Upper lobe of left lung (tissue), 6 donors: ENCODE data around the gene NDUFA7. TPM values are rescaled to one million over a fixed set of nuclear protein-coding genes. Genes with fewer than 3 reads are reported as not detected.

Experiments
- ATAC-seq, 2 donors: fragments of 200-7000 bp; cut with Tn5 transposase; one replicate each; pipeline ENCODE4 v1.9.1; 2022; ENCODE audit warnings: mild to moderate bottlenecking in 2 of 2, moderate library complexity in 2 of 2; ENCODE audit not compliant: low FRiP score in 2 of 2
- DNase-seq, 2 donors: peaks; one replicate each; pipeline ENCODE4 v3.0.0-alpha.2; 2019 to 2020
- H3K27ac ChIP-seq, 4 donors: fragments of 200-600 bp; sonication (generic); one replicate each; pipeline ENCODE4 v1.5.1; 2016 to 2019
- H3K27me3 ChIP-seq, 4 donors: fragments of 200-600 bp; sonication (generic); one replicate each; pipeline ENCODE4 v1.5.1; 2017 to 2019
- H3K36me3 ChIP-seq, 4 donors: fragments of 200-600 bp; sonication (generic); one replicate each; pipeline ENCODE4 v1.5.1; 2016 to 2019
- H3K4me1 ChIP-seq, 4 donors: fragments of 200-600 bp; sonication (generic); one replicate each; pipeline ENCODE4 v1.5.1; 2018 to 2019
- H3K4me3 ChIP-seq, 4 donors: fragments of 200-600 bp; sonication (generic); one replicate each; pipeline ENCODE4 v1.5.1; 2017 to 2019; ENCODE audit warnings: mild to moderate bottlenecking in 2 of 4, moderate library complexity in 1 of 4
- H3K9me3 ChIP-seq, 4 donors: fragments of 200-600 bp; sonication (generic); one replicate each; pipeline ENCODE4 v1.5.1; 2018 to 2019
- CTCF ChIP-seq, 6 experiments: fragments of 450-650 bp in 4 of 6; fragments of 200-600 bp in 2 of 6; sonication (generic) in 2 of 6; IDR thresholded peaks; one replicate each; pipeline ENCODE4 v1.5.1; 2016 to 2019; ENCODE audit warnings: antibody characterized with exemption in 6 of 6
- EP300 ChIP-seq, 4 donors: sonication (generic); formaldehyde crosslinking; IDR thresholded peaks; one replicate each; pipeline ENCODE4 v1.5.1; 2017; ENCODE audit warnings: antibody characterized with exemption in 4 of 4, control low read depth in 2 of 4
- POLR2A ChIP-seq, 4 donors: fragments of 450-650 bp; IDR thresholded peaks; one replicate each; pipeline ENCODE4 v1.5.1; 2016 to 2017; ENCODE audit warnings: antibody characterized with exemption in 4 of 4, mild to moderate bottlenecking in 2 of 4
- POLR2AphosphoS5 ChIP-seq, 2 donors: sonication (generic); formaldehyde crosslinking; IDR thresholded peaks; one replicate each; pipeline ENCODE4 v1.5.1; 2017; ENCODE audit warnings: antibody characterized with exemption in 2 of 2
- WGBS, 2 donors: methylation state at CpG; one replicate each; pipeline ENCODE4 v1.1.5; 2017 to 2018; 5-methylcytosine and 5-hydroxymethylcytosine counted together
- total RNA-seq, 6 donors: library from RNA; depleted of rRNA in 4 of 6; stranded (reverse); fragments of >200 nt in 4 of 6; gene quantifications; one replicate each; pipeline versions ENCODE4 v1.1.0 to v1.2.1, GENCODE V29; 2016 to 2021
- donor health status: DM: no; HTN: no; CAD: no; lungs with moderate emphysema.
- donor health status: DM: no; HTN: yes; CAD: no; lungs with severe emphysema.

NDUFA7 gene
- total RNA-seq, 6 donors from 2014 or later, result 13.6 to 50.9 (median 31.1) TPM

GRCh38 chr19:8307965-8308866, 13.0 kb downstream of the NDUFA7 start, which contains the start of gene CD320:
CD320 (minus strand) TSS chr19:8308358; CDS start chr19:8308290, 68 bp downstream.
- peaks cover 34 to 56% (median 46%) of the 10 kb centered on the region in 4 donors for H3K4me1 ChIP-seq
- no peaks in the 10 kb centered on the region for H3K27me3 ChIP-seq
- WGBS, 2 donors, result 0 to 1% methylated on average over 28 to 42 of the region's 63 CpGs
- peak; percentile 89 to 99 for DNase-seq
- ATAC-seq, result peak; percentile 90 to 98
- no peaks in the 10 kb centered on the region for H3K9me3 ChIP-seq
- H3K27ac ChIP-seq, result peak within 1 kb of the TSS; percentile 57 to 70 (median 67)
- peak within 1 kb of the TSS; percentile 49 to 78 (median 64) for H3K4me3 ChIP-seq
- TF ChIP-seq CTCF (IDR thresholded peaks at IDR 0.05) (peak in 1 of 6 experiments; percentile 29), POLR2A (IDR thresholded peaks at IDR 0.05) (peak in 2 of 4 donors; percentile 41 to 67), POLR2AphosphoS5 (IDR thresholded peaks at IDR 0.05) (peak; percentile 27 to 52), EP300 (IDR thresholded peaks at IDR 0.05) (no peak)
- H3K36me3 ChIP-seq, result peaks cover 0 to 44% (median 10%) of the 10 kb centered on the region in 4 donors

- ATAC-seq (no peak), DNase-seq (peak in 1 of 2 donors; percentile 20)
- no peaks in the 10 kb centered on the region for H3K9me3 ChIP-seq
- H3K4me3 ChIP-seq, result peak overlapping the region; percentile 49 to 78 (median 64)
- peaks cover 0 to 37% (median 9%) of the 10 kb centered on the region in 4 donors for H3K36me3 ChIP-seq
- H3K4me1 ChIP-seq, result peaks cover 36 to 53% (median 46%) of the 10 kb centered on the region in 4 donors
- peak overlapping the region; percentile 57 to 70 (median 67) for H3K27ac ChIP-seq
- no peak for TF ChIP-seq POLR2A (IDR thresholded peaks at IDR 0.05)
- no peak for TF ChIP-seq POLR2AphosphoS5 (IDR thresholded peaks at IDR 0.05)
- 31 to 39% methylated on average over 20 to 24 of the region's 24 CpGs for WGBS, 2 donors
- H3K27me3 ChIP-seq, result no peaks in the 10 kb centered on the region
Measured at GRCh38 chr19:8307400-8307964, 13.7 kb downstream of the NDUFA7 start.

DNA sequence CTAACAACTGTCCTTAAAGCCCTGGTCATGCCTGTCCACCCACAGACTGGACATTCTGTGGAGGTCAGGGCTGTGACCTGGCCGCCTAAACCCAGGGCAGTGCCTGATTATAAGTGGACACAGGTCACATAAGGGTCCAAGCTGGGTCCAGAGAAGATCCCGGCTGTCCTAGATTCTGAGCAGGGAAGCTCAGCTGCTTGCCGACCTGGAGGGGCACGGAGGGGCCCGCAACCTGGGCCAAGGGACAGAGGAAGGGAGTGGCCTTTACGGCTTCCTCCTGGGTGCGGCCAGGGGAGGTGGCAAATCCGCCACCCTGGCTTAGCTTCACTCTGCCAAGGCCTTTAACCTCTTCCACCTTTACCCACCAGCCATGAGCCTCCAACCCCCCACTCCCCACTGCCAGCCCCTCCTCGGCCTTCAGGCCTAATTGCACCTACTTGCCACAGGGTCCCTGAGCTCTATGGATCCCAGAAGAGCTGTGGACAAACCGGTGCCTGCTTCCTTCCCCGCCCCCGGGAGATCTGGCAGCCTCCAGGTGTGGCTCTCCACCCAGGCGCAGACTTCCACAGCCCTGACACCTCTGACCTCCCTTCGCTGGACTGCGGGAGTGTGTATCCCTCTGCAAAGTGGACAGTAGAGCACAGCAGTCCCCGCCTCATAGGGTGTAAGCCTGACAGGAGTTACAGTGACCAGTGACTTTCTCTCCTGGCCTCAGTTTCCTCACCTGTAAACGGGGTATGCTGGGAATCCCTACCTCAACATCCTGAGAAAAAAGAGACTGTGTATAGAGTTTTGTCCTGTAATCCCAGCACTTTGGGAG, 14.7 kb downstream of the NDUFA7 start:
- 60 to 63% methylated on average over 11 to 17 of the region's 17 CpGs for WGBS, 2 donors
- Histone ChIP-seq H3K36me3 (peaks cover 0 to 37% (median 10%) of the 10 kb centered on the region in 4 donors), H3K27ac (peak overlapping the region in 3 of 4 donors; percentile 45 to 70 (median 69)), H3K27me3 (no peaks in the 10 kb centered on the region), H3K4me1 (peaks cover 32 to 46% (median 39%) of the 10 kb centered on the region in 4 donors), H3K4me3 (peak overlapping the region in 1 of 4 donors; percentile 78), H3K9me3 (no peaks in the 10 kb centered on the region)
- no peak for ATAC-seq
- peak in 1 of 2 donors; percentile 19 for DNase-seq
- TF ChIP-seq CTCF (IDR thresholded peaks at IDR 0.05), result no peak
- TF ChIP-seq EP300 (IDR thresholded peaks at IDR 0.05), result no peak
- TF ChIP-seq POLR2AphosphoS5 (IDR thresholded peaks at IDR 0.05), result no peak
- no peak for TF ChIP-seq POLR2A (IDR thresholded peaks at IDR 0.05)

DNA sequence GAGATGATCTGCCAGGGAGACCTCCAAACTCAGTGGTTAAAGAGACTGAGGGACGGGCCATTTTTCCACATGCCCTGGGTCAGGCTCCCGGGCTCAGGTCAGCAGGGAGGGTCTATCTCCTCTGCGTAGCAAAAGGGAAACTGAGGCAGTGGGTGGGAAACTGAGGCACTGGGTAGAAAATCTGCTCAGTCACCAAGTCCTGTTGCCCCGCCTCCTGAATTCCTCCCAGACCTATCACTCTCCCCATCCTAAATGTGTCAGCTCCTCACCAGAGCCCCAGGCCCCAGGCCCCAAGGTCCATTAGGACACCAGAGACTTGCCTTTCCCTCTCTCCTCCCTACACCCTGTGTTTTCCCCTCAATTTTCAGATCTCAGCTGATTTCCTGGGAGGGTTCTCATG, 15.4 kb downstream of the NDUFA7 start:
- DNase-seq (peak in 1 of 2 donors; percentile 8), ATAC-seq (no peak)
- TF ChIP-seq EP300 (IDR thresholded peaks at IDR 0.05), result no peak
- TF ChIP-seq POLR2AphosphoS5 (IDR thresholded peaks at IDR 0.05), result no peak
- no peak for TF ChIP-seq CTCF (IDR thresholded peaks at IDR 0.05)
- no peak for TF ChIP-seq POLR2A (IDR thresholded peaks at IDR 0.05)
- H3K9me3 ChIP-seq, result no peaks in the 10 kb centered on the region
- H3K36me3 ChIP-seq, result peaks cover 0 to 31% (median 7%) of the 10 kb centered on the region in 4 donors
- peak overlapping the region in 3 of 4 donors; percentile 45 to 69 (median 47) for H3K27ac ChIP-seq
- no peaks in the 10 kb centered on the region for H3K27me3 ChIP-seq
- H3K4me3 ChIP-seq, result no peak overlapping the region
- 70 to 95% methylated on average over 4 of the region's 4 CpGs for WGBS, 2 donors
- peaks cover 30 to 46% (median 34%) of the 10 kb centered on the region in 4 donors for H3K4me1 ChIP-seq
